Stomach (tissue), 4 donors: ENCODE measurements around the gene PRSS57.

Source experiments
- EP300 ChIP-seq: sonication (generic); formaldehyde crosslinking; IDR thresholded peaks from one replicate; pipeline ENCODE4 v1.6.1; 2017; ENCODE audit warnings: antibody characterized with exemption
- TF ChIP-seq, protein P1 (sequence below), 7 experiments: fragments of 450-650 bp in 4 of 7; fragments of 200-600 bp in 3 of 7; sonication (generic) in 3 of 7; IDR thresholded peaks; one replicate each; pipeline ENCODE4 v1.5.1; 2016 to 2019; ENCODE audit warnings: antibody characterized with exemption in 7 of 7, control low read depth in 2 of 7, mild to moderate bottlenecking in 1 of 7

DNA sequence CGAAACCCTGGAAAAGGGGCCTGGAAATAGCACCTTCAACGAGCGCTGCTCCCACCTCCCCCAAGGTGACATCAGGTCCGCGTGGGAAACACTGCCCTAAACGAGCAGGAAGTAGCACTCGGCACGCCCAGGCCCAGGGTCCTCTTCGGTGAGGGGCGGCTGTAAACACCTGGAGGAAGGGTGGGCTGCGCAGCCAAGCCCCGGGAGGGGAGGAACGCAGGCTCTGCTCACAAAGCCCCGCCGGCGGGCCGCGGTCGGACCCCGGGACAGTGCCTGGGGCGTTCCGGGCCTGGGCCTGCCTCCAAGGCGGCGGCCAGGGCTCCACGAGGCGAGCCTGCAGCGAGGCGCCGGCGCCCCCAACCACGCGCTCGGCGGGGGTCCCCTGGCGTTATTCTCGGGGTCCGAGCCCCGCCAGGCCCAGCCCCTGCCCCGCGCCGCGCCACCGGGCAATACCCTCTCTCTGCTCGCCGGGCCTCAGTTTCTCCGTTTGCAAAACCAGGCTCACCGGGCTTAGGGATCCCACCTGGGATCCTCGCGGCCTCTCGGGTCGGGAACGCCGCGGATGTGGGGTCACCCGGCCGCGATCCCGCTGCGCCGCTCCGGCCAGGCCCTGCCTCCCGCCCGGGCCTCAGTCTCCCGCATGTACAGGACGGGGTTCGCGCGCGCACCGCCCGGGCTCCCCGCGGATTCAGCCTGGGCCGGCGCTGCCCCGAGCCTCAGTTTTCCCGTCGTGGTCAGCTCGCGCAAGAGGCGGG is 32.9 kb downstream of the PRSS57 start:
- TF ChIP-seq, protein P1, sequence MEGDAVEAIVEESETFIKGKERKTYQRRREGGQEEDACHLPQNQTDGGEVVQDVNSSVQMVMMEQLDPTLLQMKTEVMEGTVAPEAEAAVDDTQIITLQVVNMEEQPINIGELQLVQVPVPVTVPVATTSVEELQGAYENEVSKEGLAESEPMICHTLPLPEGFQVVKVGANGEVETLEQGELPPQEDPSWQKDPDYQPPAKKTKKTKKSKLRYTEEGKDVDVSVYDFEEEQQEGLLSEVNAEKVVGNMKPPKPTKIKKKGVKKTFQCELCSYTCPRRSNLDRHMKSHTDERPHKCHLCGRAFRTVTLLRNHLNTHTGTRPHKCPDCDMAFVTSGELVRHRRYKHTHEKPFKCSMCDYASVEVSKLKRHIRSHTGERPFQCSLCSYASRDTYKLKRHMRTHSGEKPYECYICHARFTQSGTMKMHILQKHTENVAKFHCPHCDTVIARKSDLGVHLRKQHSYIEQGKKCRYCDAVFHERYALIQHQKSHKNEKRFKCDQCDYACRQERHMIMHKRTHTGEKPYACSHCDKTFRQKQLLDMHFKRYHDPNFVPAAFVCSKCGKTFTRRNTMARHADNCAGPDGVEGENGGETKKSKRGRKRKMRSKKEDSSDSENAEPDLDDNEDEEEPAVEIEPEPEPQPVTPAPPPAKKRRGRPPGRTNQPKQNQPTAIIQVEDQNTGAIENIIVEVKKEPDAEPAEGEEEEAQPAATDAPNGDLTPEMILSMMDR (IDR thresholded peaks at IDR 0.05) = no peak
- TF ChIP-seq EP300 = no peak
